NCI-H82 treated with DMSO at 0.1 percent for 48 hours (cell line): ENCODE measurements around the gene ADGRD1.

Source experiments
- DNase-seq: peaks from one replicate; lab custom pipeline; 2025; ENCODE audit not compliant: unreplicated experiment; lab: John Stamatoyannopoulos, UW

The ADGRD1 gene

DNA sequence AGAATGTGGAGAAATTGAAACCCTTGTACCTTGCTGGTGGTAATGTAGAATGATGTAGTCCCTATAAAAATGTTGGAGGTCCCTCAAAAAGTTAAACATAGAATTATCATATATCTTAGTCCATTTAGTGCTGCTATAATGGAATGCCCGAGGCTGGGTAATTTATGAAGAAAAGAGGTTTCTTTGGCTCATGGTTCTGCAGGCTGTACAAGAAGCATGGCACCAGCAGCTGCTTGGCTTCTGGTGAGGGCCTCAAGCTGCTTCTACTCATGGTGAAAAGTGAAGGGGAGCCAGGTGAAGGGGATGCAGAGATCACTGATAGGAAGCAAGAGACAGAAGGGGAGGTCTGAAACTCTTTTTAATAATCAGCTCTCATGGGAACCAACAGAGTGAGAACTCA lies 233.9 kb downstream of the ADGRD1 start:
- DNase-seq, result no peak

GRCh38 chr12:131188131-131189050 lies 234.7 kb downstream of the ADGRD1 start:
- DNase-seq, result no peak

DNA sequence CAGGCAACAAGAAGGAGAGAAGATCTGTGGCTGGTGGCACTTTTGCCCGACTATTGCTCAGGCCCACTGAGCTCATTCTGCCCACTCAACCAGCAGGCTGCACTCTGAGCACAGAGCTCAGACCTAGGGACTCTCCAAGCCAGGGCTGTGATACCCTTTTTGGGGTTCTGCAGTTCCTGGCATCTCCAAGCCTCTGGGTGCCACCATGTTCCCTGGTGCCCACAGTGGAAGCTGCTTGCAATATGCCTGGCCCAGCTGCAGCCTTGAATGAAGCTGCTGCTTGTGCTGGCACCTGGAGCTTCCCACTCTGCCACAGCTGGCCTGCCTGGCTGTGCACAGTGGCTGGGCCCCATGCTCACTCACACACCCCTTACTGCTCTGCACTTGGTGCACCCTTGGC lies 236.1 kb downstream of the ADGRD1 start:
- no peak for DNase-seq

DNA sequence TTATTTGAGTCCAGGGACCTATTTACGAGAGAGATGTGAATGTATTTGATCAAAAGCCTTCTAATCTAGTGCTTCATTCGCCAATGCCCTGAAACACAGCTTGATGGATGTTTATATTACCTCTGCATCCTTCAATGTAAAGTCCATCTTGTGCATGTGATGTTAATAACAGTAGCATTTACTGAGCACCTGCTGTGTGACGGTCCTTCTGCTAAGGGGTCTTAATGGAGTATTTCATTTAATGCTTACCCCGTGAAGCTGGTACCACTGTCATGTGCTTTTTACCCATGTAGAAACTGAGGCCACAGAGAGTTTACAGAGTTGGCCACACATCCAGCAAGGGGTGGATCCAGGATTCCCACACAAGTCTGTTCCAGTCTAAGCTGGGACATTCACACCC lies 237.3 kb downstream of the ADGRD1 start:
- no peak for DNase-seq
